Peyer's patch (tissue), 4 donors: ENCODE data around the gene SPRN. TPM values are rescaled to one million over a fixed set of nuclear protein-coding genes. Genes with fewer than 3 reads are reported as not detected.
"Not testable (repeated sequence)": the region's sequence is repeated elsewhere in the genome, so short reads cannot be mapped to it uniquely, and the experiment has no call there.

Experiments used
- DNase-seq, 3 donors: peaks; one replicate each; pipeline ENCODE4 v3.0.0-alpha.2; 2017 to 2019
- H3K27ac ChIP-seq, 4 donors: fragments of 200-600 bp; sonication (generic); one replicate each; pipeline ENCODE4 v1.5.1; 2016 to 2019
- H3K27me3 ChIP-seq, 2 donors: fragments of 200-600 bp; sonication (generic); one replicate each; pipeline ENCODE4 v1.5.1; 2019
- H3K36me3 ChIP-seq, 3 donors: fragments of 200-600 bp; sonication (generic); one replicate each; pipeline ENCODE4 v1.5.1; 2016 to 2019
- H3K4me1 ChIP-seq, 4 donors: fragments of 200-600 bp; sonication (generic); one replicate each; pipeline ENCODE4 v1.5.1; 2016 to 2019
- H3K4me3 ChIP-seq, 4 donors: fragments of 200-600 bp; sonication (generic); 1 replicate in 3 of 4; 2 replicates in 1 of 4; pipeline ENCODE4 v1.5.1; 2016 to 2019; ENCODE audit warnings: mild to moderate bottlenecking in 1 of 4
- H3K9me3 ChIP-seq, 4 donors: fragments of 200-600 bp; sonication (generic); one replicate each; pipeline ENCODE4 v1.5.1; 2016 to 2019; ENCODE audit warnings: mild to moderate bottlenecking in 1 of 4
- CTCF ChIP-seq, 6 experiments: fragments of 450-650 bp in 4 of 6; fragments of 200-600 bp in 2 of 6; sonication (generic) in 1 of 6; IDR thresholded peaks; one replicate each; pipeline ENCODE4 v1.5.1; 2017 to 2019; ENCODE audit warnings: antibody characterized with exemption in 6 of 6, mild to moderate bottlenecking in 3 of 6, moderate library complexity in 1 of 6
- POLR2A ChIP-seq, 2 donors: fragments of 450-650 bp; IDR thresholded peaks; one replicate each; pipeline ENCODE4 v1.5.1; 2017; ENCODE audit warnings: antibody characterized with exemption in 2 of 2, mild to moderate bottlenecking in 2 of 2, moderate library complexity in 2 of 2
- total RNA-seq, 4 donors: library from RNA; depleted of rRNA; stranded (reverse); fragments of >200 nt; gene quantifications; one replicate each; pipeline ENCODE4 v1.1.0, GENCODE V29; 2016

SPRN gene
- total RNA-seq, 4 donors from 2014 or later, result 0.47 TPM; not detected in 3

GRCh38 chr10:133415752-133416151 lies 8.7 kb downstream of the SPRN start:
- TF ChIP-seq CTCF (IDR thresholded peaks at IDR 0.05) (no peak), POLR2A (IDR thresholded peaks at IDR 0.05) (no peak)
- Histone ChIP-seq H3K36me3 (peaks cover 0 to 74% (median 0%) of the 10 kb centered on the region in 3 donors), H3K27me3 (no peaks in the 10 kb centered on the region), H3K9me3 (peaks cover 0 to 3% (median 0%) of the 10 kb centered on the region in 4 donors), H3K27ac (no peak overlapping the region), H3K4me1 (no peaks in the 10 kb centered on the region), H3K4me3 (no peak overlapping the region)
- peak in 1 of 3 donors; percentile 47 for DNase-seq

GRCh38 chr10:133414401-133414800 lies 10.0 kb downstream of the SPRN start:
- H3K27ac ChIP-seq, DNase-seq, H3K27me3 ChIP-seq, H3K4me1 ChIP-seq, H3K9me3 ChIP-seq, H3K4me3 ChIP-seq: not testable (repeated sequence)
- peaks cover 0 to 74% (median 0%) of the 10 kb centered on the region in 3 donors for H3K36me3 ChIP-seq

GRCh38 chr10:133412381-133412711 lies 12.1 kb downstream of the SPRN start:
- DNase-seq, result no peak
- Histone ChIP-seq H3K4me1 (no peaks in the 10 kb centered on the region), H3K27me3 (no peaks in the 10 kb centered on the region), H3K36me3 (peaks cover 0 to 69% (median 0%) of the 10 kb centered on the region in 3 donors), H3K9me3 (peaks cover 0 to 3% (median 0%) of the 10 kb centered on the region in 4 donors), H3K27ac (no peak overlapping the region), H3K4me3 (no peak overlapping the region)
- no peak for TF ChIP-seq CTCF (IDR thresholded peaks at IDR 0.05)
- no peak for TF ChIP-seq POLR2A (IDR thresholded peaks at IDR 0.05)

GRCh38 chr10:133411523-133412380 lies 12.7 kb downstream of the SPRN start:
- Histone ChIP-seq H3K27ac (no peak overlapping the region), H3K4me1 (no peaks in the 10 kb centered on the region), H3K9me3 (peaks cover 0 to 3% (median 0%) of the 10 kb centered on the region in 4 donors), H3K4me3 (no peak overlapping the region), H3K36me3 (peaks cover 0 to 71% (median 0%) of the 10 kb centered on the region in 3 donors), H3K27me3 (no peaks in the 10 kb centered on the region)
- no peak for TF ChIP-seq CTCF (IDR thresholded peaks at IDR 0.05)
- TF ChIP-seq POLR2A (IDR thresholded peaks at IDR 0.05), result no peak
- no peak for DNase-seq

- DNase-seq, result no peak
- no peak overlapping the region for H3K27ac ChIP-seq
- no peaks in the 10 kb centered on the region for H3K4me1 ChIP-seq
- no peaks in the 10 kb centered on the region for H3K27me3 ChIP-seq
- no peak for TF ChIP-seq POLR2A (IDR thresholded peaks at IDR 0.05)
- no peak for TF ChIP-seq CTCF (IDR thresholded peaks at IDR 0.05)
- H3K36me3 ChIP-seq, result peaks cover 0 to 74% (median 0%) of the 10 kb centered on the region in 3 donors
- no peaks in the 10 kb centered on the region for H3K9me3 ChIP-seq
- H3K4me3 ChIP-seq, result no peak overlapping the region
Measured at GRCh38 chr10:133405844-133406527, 18.4 kb downstream of the SPRN start.

- H3K36me3 ChIP-seq, result peaks cover 0 to 69% (median 0%) of the 10 kb centered on the region in 3 donors
- H3K27me3 ChIP-seq, result no peaks in the 10 kb centered on the region
- H3K4me3 ChIP-seq, result no peak overlapping the region
- H3K27ac ChIP-seq, result no peak overlapping the region
- H3K4me1 ChIP-seq, result no peaks in the 10 kb centered on the region
- DNase-seq, result no peak
- no peaks in the 10 kb centered on the region for H3K9me3 ChIP-seq
- TF ChIP-seq POLR2A (IDR thresholded peaks at IDR 0.05) (no peak), CTCF (IDR thresholded peaks at IDR 0.05) (no peak)
Measured at GRCh38 chr10:133405272-133405671, 19.2 kb downstream of the SPRN start.
